Liver (tissue), 9 donors: ENCODE data around the gene CRYZ. TPM values are rescaled to one million over a fixed set of nuclear protein-coding genes. Genes with fewer than 3 reads are reported as not detected.

ENCODE experiments used
- DNase-seq: peaks from one replicate; pipeline ENCODE4 v3.0.0-alpha.2; 2017; ENCODE audit warnings: low spot score
- H3K27ac ChIP-seq, 2 donors: one replicate each; pipeline ENCODE4 v1.7.0; 2013; ENCODE audit warnings: inconsistent platforms in 2 of 2, low read length in 2 of 2, control low read depth in 1 of 2, low read depth in 1 of 2, mild to moderate bottlenecking in 1 of 2
- H3K27me3 ChIP-seq, 4 donors: one replicate each; pipeline versions ENCODE4 v1.6.1 to v1.7.0; 2013; ENCODE audit warnings: low read length in 3 of 4, inconsistent platforms in 1 of 4, mild to moderate bottlenecking in 1 of 4, moderate library complexity in 1 of 4; ENCODE audit not compliant: control insufficient read depth in 4 of 4, insufficient read depth in 4 of 4
- H3K36me3 ChIP-seq, 4 donors: one replicate each; pipeline versions ENCODE4 v1.6.1 to v1.7.0; 2013; ENCODE audit warnings: low read length in 3 of 4, mild to moderate bottlenecking in 3 of 4, low read depth in 1 of 4, moderate library complexity in 1 of 4; ENCODE audit not compliant: control insufficient read depth in 4 of 4, insufficient read depth in 3 of 4
- H3K4me1 ChIP-seq, 4 donors: one replicate each; pipeline versions ENCODE4 v1.6.1 to v1.7.0; 2013; ENCODE audit warnings: low read length in 3 of 4, mild to moderate bottlenecking in 3 of 4, moderate library complexity in 1 of 4; ENCODE audit not compliant: control insufficient read depth in 4 of 4, insufficient read depth in 4 of 4
- H3K4me3 ChIP-seq, 3 donors: one replicate each; pipeline versions ENCODE4 v1.6.1 to v1.7.0; 2013; ENCODE audit warnings: low read length in 3 of 3, control low read depth in 1 of 3, low read depth in 1 of 3, mild to moderate bottlenecking in 1 of 3
- H3K9ac ChIP-seq, 2 donors: one replicate each; pipeline ENCODE4 v1.7.0; 2013; ENCODE audit warnings: low read length in 2 of 2, mild to moderate bottlenecking in 2 of 2, moderate library complexity in 2 of 2, control low read depth in 1 of 2, low read depth in 1 of 2
- H3K9me3 ChIP-seq, 4 donors: one replicate each; pipeline versions ENCODE4 v1.6.1 to v1.7.0; 2013; ENCODE audit warnings: low read length in 3 of 4; ENCODE audit not compliant: control insufficient read depth in 4 of 4
- ATF3 ChIP-seq: IDR thresholded peaks from 2 replicates; pipeline ENCODE4 v1.6.1; 2016; ENCODE audit warnings: antibody characterized with exemption
- CTCF ChIP-seq: fragments of 150-350 bp; IDR thresholded peaks from 2 replicates; pipeline ENCODE4 v1.5.1; 2017; ENCODE audit warnings: improper control_type of control experiment, low read depth, low read length; ENCODE audit not compliant: missing input control
- EGR1 ChIP-seq, 2 donors: IDR thresholded peaks; 2 replicates each; pipeline ENCODE4 v1.6.1; 2016 to 2018; ENCODE audit warnings: antibody characterized with exemption in 2 of 2, low read depth in 2 of 2
- FOXA1 ChIP-seq: IDR thresholded peaks from 2 replicates; pipeline ENCODE4 v1.6.1; 2016; ENCODE audit warnings: antibody characterized with exemption
- FOXA2 ChIP-seq: IDR thresholded peaks from 2 replicates; pipeline ENCODE4 v1.6.1; 2016; ENCODE audit warnings: antibody characterized with exemption
- GABPA ChIP-seq, 2 donors: IDR thresholded peaks in 1 of 2; conservative IDR thresholded peaks in 1 of 2; 2 replicates each; pipeline ENCODE4 v1.6.1; 2016; ENCODE audit warnings: antibody characterized with exemption in 2 of 2, mild to moderate bottlenecking in 1 of 2, moderate library complexity in 1 of 2
- HNF4A ChIP-seq, 2 donors: conservative IDR thresholded peaks; 2 replicates each; pipeline ENCODE4 v1.6.1; 2016; ENCODE audit warnings: antibody characterized with exemption in 2 of 2, mild to moderate bottlenecking in 2 of 2
- HNF4G ChIP-seq: IDR thresholded peaks from 2 replicates; pipeline ENCODE4 v1.6.1; 2016; ENCODE audit warnings: antibody characterized with exemption
- JUND ChIP-seq, 2 donors: IDR thresholded peaks; 2 replicates each; pipeline ENCODE4 v1.6.1; 2016; ENCODE audit warnings: antibody characterized with exemption in 2 of 2
- MAX ChIP-seq: IDR thresholded peaks from 2 replicates; pipeline ENCODE4 v1.6.1; 2016; ENCODE audit warnings: antibody characterized with exemption
- NR2F2 ChIP-seq: IDR thresholded peaks from 2 replicates; pipeline ENCODE4 v1.6.1; 2016; ENCODE audit warnings: antibody characterized with exemption
- RAD21 ChIP-seq, 2 donors: IDR thresholded peaks; 2 replicates each; pipeline ENCODE4 v1.6.1; 2016; ENCODE audit warnings: antibody characterized with exemption in 2 of 2, mild to moderate bottlenecking in 2 of 2
- REST ChIP-seq: IDR thresholded peaks from 2 replicates; pipeline ENCODE4 v1.6.1; 2016; ENCODE audit warnings: antibody characterized with exemption, mild to moderate bottlenecking
- RXRA ChIP-seq, 2 donors: IDR thresholded peaks; 2 replicates each; pipeline ENCODE4 v1.6.1; 2017 to 2018; ENCODE audit warnings: antibody characterized with exemption in 2 of 2, mild to moderate bottlenecking in 1 of 2
- SP1 ChIP-seq: IDR thresholded peaks from 2 replicates; pipeline ENCODE4 v1.6.1; 2018; ENCODE audit warnings: antibody characterized with exemption, mild to moderate bottlenecking
- TAF1 ChIP-seq: conservative IDR thresholded peaks from 2 replicates; pipeline ENCODE4 v1.6.1; 2016; ENCODE audit warnings: antibody characterized with exemption, mild to moderate bottlenecking
- YY1 ChIP-seq: IDR thresholded peaks from 2 replicates; pipeline ENCODE4 v1.6.1; 2016; ENCODE audit warnings: antibody characterized with exemption, mild to moderate bottlenecking
- ZBTB33 ChIP-seq: IDR thresholded peaks from 2 replicates; pipeline ENCODE4 v1.6.1; 2016; ENCODE audit warnings: antibody characterized with exemption
- WGBS: extraction: QIAGEN DNeasy Blood & Tissue Kit; methylation state at CpG from one replicate; pipeline ENCODE4 v1.1.7; 2013; 5-methylcytosine and 5-hydroxymethylcytosine counted together
- polyA plus RNA-seq, 2 donors: library from polyadenylated mRNA; stranded (reverse) in 1 of 2; unstranded in 1 of 2; fragments of 200-250 nt in 1 of 2; fragments of >200 nt in 1 of 2; fragmentation: Nextera tagmentation in 1 of 2; extraction: Ambion mirVana in 1 of 2; gene quantifications; one replicate each; pipeline versions ENCODE4 v1.2.1 to v1.2.3, GENCODE V29; 2013 to 2015
- total RNA-seq, 2 donors: library from RNA; depleted of rRNA; stranded (reverse); fragments of >200 nt; gene quantifications; one replicate each; pipeline ENCODE4 v1.2.3, GENCODE V29; 2014
- donor health status: healthy.
- donor health status: healthy.
- donor health status: healthy.
- donor health status: healthy.
- donor health status: healthy.

Gene CRYZ
- total and polyA plus RNA-seq, 4 donors, result 104 to 183 (median 131) TPM

GRCh38 chr1:74731399-74732052 is 1.3 kb downstream of the CRYZ start (continued):
- no peak for TF ChIP-seq ZBTB33
- peak; percentile 28 for TF ChIP-seq FOXA1
- peak in 1 of 2 donors; percentile 36 for TF ChIP-seq EGR1 (IDR thresholded peaks at IDR 0.05; ENCODE audit: low read depth in 2 of 2)
- peak; percentile 14 for TF ChIP-seq MAX

GRCh38 chr1:74729741-74730478 is 2.9 kb downstream of the CRYZ start:
- no peak for DNase-seq
- peaks cover 0 to 7% (median 1%) of the 10 kb centered on the region in 4 donors for H3K9me3 ChIP-seq
- 68% methylated on average over 6 of the region's 6 CpGs for WGBS
- H3K4me1 ChIP-seq, result peaks cover 9 to 56% (median 27%) of the 10 kb centered on the region in 4 donors
- H3K4me3 ChIP-seq, result no peak overlapping the region
- H3K36me3 ChIP-seq, result peaks cover 0 to 1% (median 0%) of the 10 kb centered on the region in 4 donors
- TF ChIP-seq REST (peak; percentile 40), HNF4G (no peak), RXRA (IDR thresholded peaks at IDR 0.05) (peak in 1 of 2 donors; percentile 62), ATF3 (no peak), EGR1 (IDR thresholded peaks at IDR 0.05; ENCODE audit: low read depth in 2 of 2) (no peak), FOXA2 (no peak), FOXA1 (no peak), GABPA (IDR thresholded peaks at IDR 0.05 in 1 of 2, conservative IDR thresholded peaks at IDR 0.05 in 1 of 2) (no peak), MAX (peak; percentile 18), JUND (IDR thresholded peaks at IDR 0.05) (peak; percentile 58 to 95), NR2F2 (no peak), CTCF (no peak), TAF1 (no peak), RAD21 (IDR thresholded peaks at IDR 0.05) (no peak), HNF4A (conservative IDR thresholded peaks at IDR 0.05) (peak in 1 of 2 donors; percentile 66), SP1 (no peak), YY1 (peak; percentile 49), ZBTB33 (peak; percentile 28)
- peak overlapping the region; percentile 92 to 93 for H3K27ac ChIP-seq
- no peak overlapping the region for H3K9ac ChIP-seq
- no peaks in the 10 kb centered on the region for H3K27me3 ChIP-seq
